ENCODE measurements around the gene ELOVL5. TPM values are rescaled to one million over a fixed set of nuclear protein-coding genes. Genes with fewer than 3 reads are reported as not detected.
A peak's percentile ranks its signal among the peaks of the same experiment; 100 is the strongest.

ELOVL5 gene
- total and polyA plus RNA-seq, 2 donors from 2014 or later, result 20.5 to 42.0 TPM

DNA sequence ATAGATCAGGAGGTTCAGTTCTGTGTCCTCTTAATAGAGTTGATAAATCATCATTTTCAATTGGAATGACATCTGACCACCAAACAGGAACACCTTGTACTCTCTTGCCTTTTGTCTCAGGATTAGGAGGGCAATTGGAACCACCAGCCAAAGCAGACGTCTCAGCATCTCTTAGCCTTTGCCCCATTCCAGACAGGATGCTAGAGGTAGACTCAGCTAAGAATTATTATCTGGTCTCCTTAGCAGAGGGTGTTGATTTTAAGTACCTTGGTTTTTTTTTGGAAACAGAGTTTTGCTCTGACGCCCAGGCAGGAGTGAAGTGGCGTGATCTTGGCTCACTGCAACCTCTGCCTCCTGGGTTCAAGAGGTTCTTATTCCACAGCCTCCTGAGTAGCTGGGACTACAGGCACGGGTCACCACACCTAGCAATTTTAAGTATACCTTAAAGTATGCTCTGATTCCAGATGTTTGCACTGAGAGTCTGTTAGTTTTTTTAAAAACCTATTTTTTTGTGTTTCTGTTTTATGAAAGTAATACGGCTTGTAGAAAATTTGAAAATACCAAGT is 28.0 kb upstream of the ELOVL5 start:
- TF ChIP-seq, protein P1, sequence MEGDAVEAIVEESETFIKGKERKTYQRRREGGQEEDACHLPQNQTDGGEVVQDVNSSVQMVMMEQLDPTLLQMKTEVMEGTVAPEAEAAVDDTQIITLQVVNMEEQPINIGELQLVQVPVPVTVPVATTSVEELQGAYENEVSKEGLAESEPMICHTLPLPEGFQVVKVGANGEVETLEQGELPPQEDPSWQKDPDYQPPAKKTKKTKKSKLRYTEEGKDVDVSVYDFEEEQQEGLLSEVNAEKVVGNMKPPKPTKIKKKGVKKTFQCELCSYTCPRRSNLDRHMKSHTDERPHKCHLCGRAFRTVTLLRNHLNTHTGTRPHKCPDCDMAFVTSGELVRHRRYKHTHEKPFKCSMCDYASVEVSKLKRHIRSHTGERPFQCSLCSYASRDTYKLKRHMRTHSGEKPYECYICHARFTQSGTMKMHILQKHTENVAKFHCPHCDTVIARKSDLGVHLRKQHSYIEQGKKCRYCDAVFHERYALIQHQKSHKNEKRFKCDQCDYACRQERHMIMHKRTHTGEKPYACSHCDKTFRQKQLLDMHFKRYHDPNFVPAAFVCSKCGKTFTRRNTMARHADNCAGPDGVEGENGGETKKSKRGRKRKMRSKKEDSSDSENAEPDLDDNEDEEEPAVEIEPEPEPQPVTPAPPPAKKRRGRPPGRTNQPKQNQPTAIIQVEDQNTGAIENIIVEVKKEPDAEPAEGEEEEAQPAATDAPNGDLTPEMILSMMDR (IDR thresholded peaks at IDR 0.05; ENCODE audit: borderline replicate concordance, extremely low read depth, insufficient read depth), result no peak
- H3K27ac ChIP-seq (ENCODE audit: low read depth in 2 of 2, low read length in 2 of 2), result peak overlapping the region; percentile 12 to 35
- intact Hi-C loops (cut with DNase I), result no loop called here
- H3K4me3 ChIP-seq (ENCODE audit: low read length in 3 of 3), result no peak overlapping the region
- no peaks in the 10 kb centered on the region for H3K9me3 ChIP-seq (ENCODE audit: control insufficient read depth in 2 of 3, insufficient read depth in 1 of 3, low read length in 3 of 3)
- no peak for FAIRE-seq
- H3K36me3 ChIP-seq (ENCODE audit: control insufficient read depth in 2 of 3, insufficient read depth in 3 of 3, low read length in 3 of 3), result no peaks in the 10 kb centered on the region
- H3K9ac ChIP-seq (ENCODE audit: low read length in 3 of 3), result no peak overlapping the region
- no peaks in the 10 kb centered on the region for H3K27me3 ChIP-seq (ENCODE audit: control insufficient read depth, insufficient read depth, low read length)
- DNase-seq, result no peak
- peaks cover 0 to 18% (median 3%) of the 10 kb centered on the region in 3 donors for H3K4me1 ChIP-seq (ENCODE audit: control insufficient read depth in 2 of 3, insufficient read depth in 2 of 3, low read depth in 1 of 3, low read length in 3 of 3)

DNA sequence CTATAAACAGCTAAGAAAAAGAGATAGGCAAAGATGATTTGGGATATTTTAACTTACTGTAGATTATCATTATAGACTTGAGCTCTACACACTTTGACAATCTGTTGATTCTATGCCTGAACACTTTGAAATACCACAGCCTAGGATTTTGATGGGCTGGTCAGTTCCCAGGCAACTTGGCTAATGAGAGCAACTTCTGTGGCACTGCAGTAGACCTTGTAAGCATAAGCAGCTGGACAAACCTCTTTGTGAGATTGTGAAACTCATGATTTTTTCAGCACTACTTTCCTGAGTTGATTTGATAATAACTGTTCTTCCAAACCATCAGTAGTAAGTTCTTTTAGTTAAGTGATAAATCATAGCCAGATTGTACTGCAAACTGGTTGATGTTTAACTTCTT is 27.1 kb upstream of the ELOVL5 start:
- FAIRE-seq (no peak), DNase-seq (no peak)
- peak overlapping the region in 1 of 2 donors; percentile 14 for H3K27ac ChIP-seq (ENCODE audit: low read depth in 2 of 2, low read length in 2 of 2)
- intact Hi-C loops (cut with DNase I), result no loop called here
- H3K4me1 ChIP-seq (ENCODE audit: control insufficient read depth in 2 of 3, insufficient read depth in 2 of 3, low read depth in 1 of 3, low read length in 3 of 3), result peaks cover 0 to 18% (median 3%) of the 10 kb centered on the region in 3 donors
- no peak overlapping the region for H3K9ac ChIP-seq (ENCODE audit: low read length in 3 of 3)
- TF ChIP-seq, protein P1 (IDR thresholded peaks at IDR 0.05; ENCODE audit: borderline replicate concordance, extremely low read depth, insufficient read depth), result no peak
- H3K27me3 ChIP-seq (ENCODE audit: control insufficient read depth, insufficient read depth, low read length), result no peaks in the 10 kb centered on the region
- no peaks in the 10 kb centered on the region for H3K36me3 ChIP-seq (ENCODE audit: control insufficient read depth in 2 of 3, insufficient read depth in 3 of 3, low read length in 3 of 3)
- H3K4me3 ChIP-seq (ENCODE audit: low read length in 3 of 3), result no peak overlapping the region
- no peaks in the 10 kb centered on the region for H3K9me3 ChIP-seq (ENCODE audit: control insufficient read depth in 2 of 3, insufficient read depth in 1 of 3, low read length in 3 of 3)

DNA sequence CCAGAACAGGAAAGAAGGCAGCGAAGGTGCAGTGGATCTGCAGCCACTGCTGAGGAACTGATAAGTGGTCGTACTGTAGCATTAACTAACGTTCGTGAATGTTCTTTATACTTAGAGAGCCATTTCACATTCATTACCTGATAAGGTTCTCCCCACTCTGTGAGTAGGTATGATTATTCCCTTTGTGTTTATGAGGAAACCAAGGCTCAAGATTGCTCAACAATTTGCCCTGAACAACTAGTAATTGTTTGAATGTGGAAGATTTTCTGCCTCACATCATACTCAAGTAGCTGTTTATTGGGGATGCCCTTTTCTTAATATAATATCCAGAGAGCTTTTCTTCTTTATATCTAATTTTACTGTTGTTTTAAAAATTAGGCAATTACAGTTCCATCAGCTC is 24.9 kb upstream of the ELOVL5 start:
- Histone ChIP-seq H3K9me3 (ENCODE audit: control insufficient read depth in 2 of 3, insufficient read depth in 1 of 3, low read length in 3 of 3) (no peaks in the 10 kb centered on the region), H3K4me3 (ENCODE audit: low read length in 3 of 3) (no peak overlapping the region), H3K4me1 (ENCODE audit: control insufficient read depth in 2 of 3, insufficient read depth in 2 of 3, low read depth in 1 of 3, low read length in 3 of 3) (peaks cover 0 to 22% (median 3%) of the 10 kb centered on the region in 3 donors), H3K9ac (ENCODE audit: low read length in 3 of 3) (no peak overlapping the region), H3K27me3 (ENCODE audit: control insufficient read depth, insufficient read depth, low read length) (no peaks in the 10 kb centered on the region), H3K36me3 (ENCODE audit: control insufficient read depth in 2 of 3, insufficient read depth in 3 of 3, low read length in 3 of 3) (no peaks in the 10 kb centered on the region), H3K27ac (ENCODE audit: low read depth in 2 of 2, low read length in 2 of 2) (no peak overlapping the region)
- DNase-seq, result no peak
- intact Hi-C loops (cut with DNase I), result no loop called here
- TF ChIP-seq, protein P1 (IDR thresholded peaks at IDR 0.05; ENCODE audit: borderline replicate concordance, extremely low read depth, insufficient read depth), result no peak
- FAIRE-seq, result no peak
